Measurements from ENCODE around the gene MYLK4.

Gene MYLK4

GRCh38 chr6:2731281-2731909 lies 19.3 kb downstream of the MYLK4 start:
- DNase-seq = no peak

GRCh38 chr6:2730353-2731107 lies 20.2 kb downstream of the MYLK4 start:
- no peak for DNase-seq

- no peak for DNase-seq
These were observed 20.8 kb downstream of the MYLK4 start for GRCh38 chr6:2729921-2730320.

GRCh38 chr6:2725999-2726567 lies 24.6 kb downstream of the MYLK4 start:
- DNase-seq = no peak

GRCh38 chr6:2725364-2725988 lies 25.2 kb downstream of the MYLK4 start:
- DNase-seq = no peak

GRCh38 chr6:2721219-2721618 lies 29.5 kb downstream of the MYLK4 start:
- no peak for DNase-seq

- DNase-seq = no peak
These were observed 31.6 kb downstream of the MYLK4 start for GRCh38 chr6:2719093-2719455.

- no peak for DNase-seq
These were observed 32.2 kb downstream of the MYLK4 start for GRCh38 chr6:2718334-2719092.

- no peak for DNase-seq
These were observed 33.6 kb downstream of the MYLK4 start for GRCh38 chr6:2716936-2717700.

GRCh38 chr6:2715737-2716136 lies 35.0 kb downstream of the MYLK4 start:
- no peak for DNase-seq

GRCh38 chr6:2714111-2714895 lies 36.4 kb downstream of the MYLK4 start:
- DNase-seq = no peak

- DNase-seq = no peak
These were observed 37.1 kb downstream of the MYLK4 start for GRCh38 chr6:2713473-2714110.

- no peak for DNase-seq
These were observed 38.6 kb downstream of the MYLK4 start for GRCh38 chr6:2712102-2712501.

- DNase-seq = no peak
These were observed 40.3 kb downstream of the MYLK4 start for GRCh38 chr6:2710412-2710811.

GRCh38 chr6:2708456-2708855 lies 42.3 kb downstream of the MYLK4 start:
- DNase-seq = no peak

- no peak for DNase-seq
These were observed 44.2 kb downstream of the MYLK4 start for GRCh38 chr6:2706558-2706957.

- DNase-seq = no peak
These were observed 45.5 kb downstream of the MYLK4 start for GRCh38 chr6:2705256-2705655.

- no peak for DNase-seq
These were observed 53.4 kb downstream of the MYLK4 start for GRCh38 chr6:2697291-2697690.

- no peak for DNase-seq
These were observed 55.1 kb downstream of the MYLK4 start for GRCh38 chr6:2695454-2696095.

GRCh38 chr6:2693231-2693630 lies 57.5 kb downstream of the MYLK4 start:
- DNase-seq = no peak
